GM12801 (cell line): ENCODE results near the gene GRAMD4.

Source experiments
- CTCF ChIP-seq: IDR thresholded peaks from one replicate; pipeline ENCODE4 v1.5.1; 2011; ENCODE audit warnings: control low read depth; ENCODE audit not compliant: insufficient read length; ENCODE audit errors: extremely low read depth

GRAMD4 gene

GRCh38 chr22:46586123-46586519, 34.1 kb upstream of the GRAMD4 start:
- no peak for TF ChIP-seq CTCF

GRCh38 chr22:46586531-46587011, 33.6 kb upstream of the GRAMD4 start:
- no peak for TF ChIP-seq CTCF

GRCh38 chr22:46587061-46587460, 33.1 kb upstream of the GRAMD4 start:
- no peak for TF ChIP-seq CTCF

- TF ChIP-seq CTCF: no peak
These were observed 32.5 kb upstream of the GRAMD4 start for GRCh38 chr22:46587492-46588278.

GRCh38 chr22:46588279-46589140, 31.7 kb upstream of the GRAMD4 start:
- TF ChIP-seq CTCF: no peak

GRCh38 chr22:46589141-46589748, 30.9 kb upstream of the GRAMD4 start:
- no peak for TF ChIP-seq CTCF

- no peak for TF ChIP-seq CTCF
These were observed 30.3 kb upstream of the GRAMD4 start for GRCh38 chr22:46589871-46590271.
